HG03460 (cell line): Measurements from ENCODE around the gene PIK3C2A.

Experiments
- ATAC-seq: cut with Tn5 transposase; IDR thresholded peaks from one replicate; pipeline ENCODE4 v1.9.1; 2021; ENCODE audit not compliant: unreplicated experiment

PIK3C2A gene

DNA sequence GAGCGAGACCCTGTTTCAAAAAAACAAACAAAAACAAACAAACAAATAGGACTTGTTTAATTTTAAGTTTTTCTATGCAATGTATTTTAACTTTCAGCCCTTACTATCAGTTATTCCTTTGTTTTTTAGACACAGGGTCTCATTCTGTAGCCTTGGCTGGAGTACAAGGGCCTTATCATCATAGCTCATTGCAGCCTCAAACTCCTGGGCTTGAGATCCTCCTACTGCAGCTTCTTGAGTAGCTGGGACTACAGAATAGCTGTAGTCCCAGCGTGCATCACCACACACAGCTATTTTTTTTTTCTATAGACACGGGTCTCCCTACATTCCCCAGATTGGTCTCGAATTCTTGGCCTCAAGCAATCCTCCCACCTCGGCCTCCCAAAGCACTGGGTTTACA, 44.5 kb downstream of the PIK3C2A start:
- ATAC-seq, result no peak

DNA sequence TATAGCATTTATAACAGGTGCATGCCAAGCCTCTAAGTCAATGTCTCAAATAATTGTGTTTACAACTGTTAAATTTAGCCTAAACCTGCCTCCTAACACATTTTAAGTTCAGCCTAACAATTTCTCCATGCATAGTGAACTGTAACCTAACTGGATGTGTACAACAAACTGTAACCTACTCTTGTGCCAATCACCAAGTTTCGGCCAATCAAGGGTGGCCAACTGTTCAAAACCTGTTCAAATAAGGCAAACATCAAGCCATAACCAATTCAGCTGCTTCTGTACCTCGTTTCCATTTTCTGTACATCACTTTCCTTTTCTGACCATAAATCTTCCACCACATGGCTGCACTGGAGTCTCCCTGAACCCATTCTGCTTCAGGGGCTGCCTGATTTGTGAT, 45.4 kb downstream of the PIK3C2A start:
- ATAC-seq, result no peak

- ATAC-seq, result no peak
Observed at GRCh38 chr11:17161515-17161914, 46.3 kb downstream of the PIK3C2A start.

GRCh38 chr11:17159441-17159840, 48.3 kb downstream of the PIK3C2A start:
- no peak for ATAC-seq
